PC-3 (cell line): ENCODE measurements around the gene HDAC10. TPM values are rescaled to one million over a fixed set of nuclear protein-coding genes. Genes with fewer than 3 reads are reported as not detected.

Source experiments
- ATAC-seq: fragments of 200-7000 bp; cut with Tn5 transposase; 2 replicates; pipeline ENCODE4 v1.9.1; 2020; ENCODE audit warnings: mild to moderate bottlenecking, moderate library complexity
- BruUV-seq: library from RNA; stranded (reverse); fragments of 400-500 nt; replicated peaks from 2 replicates; lab custom pipeline; 2021; lab: Mats Ljungman, UMichigan
- CTCF ChIA-PET: fragments of 300-600 bp; sonication (Branson Sonifier 250); formaldehyde crosslinking; loops from one replicate; lab custom pipeline; 2022; ENCODE audit warnings: antibody characterized with exemption; lab: Charles Lee
- POLR2A ChIA-PET: fragments of 300-600 bp; sonication (Branson Sonifier 250); formaldehyde crosslinking; loops from one replicate; lab custom pipeline; 2022; ENCODE audit warnings: antibody characterized with exemption; ENCODE audit not compliant: unreplicated experiment; lab: Charles Lee
- DNase-seq: peaks from one replicate; pipeline ENCODE4 v3.0.0-alpha.2; 2015
- H2AFZ ChIP-seq: fragments of 300-600 bp; sonication (generic); 2 replicates; pipeline ENCODE4 v1.6.0; 2016; ENCODE audit warnings: antibody characterized with exemption, low read length
- H3F3A ChIP-seq: fragments of 300-600 bp; sonication (generic); one replicate; pipeline ENCODE4 v1.6.0; 2017; ENCODE audit warnings: antibody characterized with exemption, low read length, control low read depth, mild to moderate bottlenecking; ENCODE audit not compliant: unreplicated experiment
- H3K27ac ChIP-seq: fragments of 300-600 bp; sonication (generic); 2 replicates; pipeline ENCODE4 v1.5.1; 2016; ENCODE audit warnings: mild to moderate bottlenecking, low read length
- H3K27me3 ChIP-seq: fragments of 300-600 bp; sonication (generic); 2 replicates; pipeline ENCODE4 v1.6.1; 2016; ENCODE audit warnings: low read length, mixed read lengths
- H3K36me3 ChIP-seq: fragments of 300-600 bp; sonication (generic); 2 replicates; pipeline ENCODE4 v1.6.1; 2016; ENCODE audit warnings: low read depth, mixed run types, low read length, mixed read lengths
- H3K4me1 ChIP-seq: fragments of 300-600 bp; sonication (generic); 2 replicates; pipeline ENCODE4 v1.5.1; 2016; ENCODE audit warnings: low read length; ENCODE audit not compliant: insufficient read depth
- H3K4me2 ChIP-seq: fragments of 300-600 bp; sonication (generic); 2 replicates; pipeline ENCODE4 v1.6.0; 2016; ENCODE audit warnings: low read length
- H3K4me3 ChIP-seq: fragments of 300-600 bp; sonication (generic); 2 replicates; pipeline ENCODE4 v1.5.1; 2016; ENCODE audit warnings: mild to moderate bottlenecking, low read length, mixed read lengths
- H3K79me2 ChIP-seq: fragments of 300-600 bp; sonication (generic); 2 replicates; pipeline ENCODE4 v1.6.1; 2017; ENCODE audit warnings: low read length, mixed read lengths
- H3K9ac ChIP-seq: fragments of 300-600 bp; sonication (generic); 2 replicates; pipeline ENCODE4 v1.6.0; 2016; ENCODE audit warnings: mild to moderate bottlenecking, low read length
- H3K9me2 ChIP-seq: fragments of 300-600 bp; sonication (generic); replicated peaks from 2 replicates; pipeline ENCODE4 v1.6.1; 2016; ENCODE audit warnings: mixed run types, low read length, mixed read lengths
- H3K9me3 ChIP-seq: fragments of 300-600 bp; sonication (generic); 2 replicates; pipeline ENCODE4 v1.6.1; 2016; ENCODE audit warnings: low read length, mixed read lengths
- H4K20me1 ChIP-seq: fragments of 300-600 bp; sonication (generic); 2 replicates; pipeline ENCODE4 v1.6.1; 2016; ENCODE audit warnings: low read length, mixed read lengths
- EZH2 ChIP-seq: fragments of 300-600 bp; sonication (generic); IDR thresholded peaks from one replicate; pipeline ENCODE4 v1.6.1; 2017; ENCODE audit warnings: antibody characterized with exemption, mild to moderate bottlenecking, low read length; ENCODE audit not compliant: unreplicated experiment
- EZH2phosphoT487 ChIP-seq: fragments of 300-600 bp; sonication (generic); IDR thresholded peaks from 2 replicates; pipeline ENCODE4 v1.6.1; 2018; ENCODE audit warnings: mild to moderate bottlenecking, antibody characterized with exemption, low read length, borderline replicate concordance
- intact Hi-C: fragments of 100-400 bp; cut with micrococcal nuclease; formaldehyde crosslinking; loops from 2 replicates; pipeline ENCODE4 v1.9.0; 2023
- total RNA-seq: library from RNA; depleted of rRNA; stranded (reverse); fragments of >200 nt; gene quantifications from 2 replicates; pipeline ENCODE4 v1.2.3, GENCODE V29; 2014
- TF ChIP-seq, protein P1 (sequence below): fragments of 300-600 bp; sonication (generic); conservative IDR thresholded peaks from 2 replicates; pipeline ENCODE4 v1.5.1; 2017; ENCODE audit warnings: antibody characterized with exemption, low read depth, mild to moderate bottlenecking, low read length

HDAC10 gene
- total RNA-seq, 1 experiment from 2014 or later: 25.8 TPM

- intact Hi-C loops: no loop called here
- Histone ChIP-seq H3K9me2 (no peaks in the 10 kb centered on the region), H3K4me3 (no peak overlapping the region), H3K79me2 (peaks cover 29% of the 10 kb centered on the region), H2AFZ (no peak overlapping the region), H3K36me3 (peaks cover 7% of the 10 kb centered on the region; the same call in 1 of the 2 replicates), H3F3A (no peaks in the 10 kb centered on the region), H3K4me1 (peaks cover 16% of the 10 kb centered on the region), H3K9me3 (no peaks in the 10 kb centered on the region), H4K20me1 (no peaks in the 10 kb centered on the region), H3K27ac (no peak overlapping the region), H3K4me2 (no peak overlapping the region), H3K9ac (no peak overlapping the region), H3K27me3 (no peaks in the 10 kb centered on the region)
- ATAC-seq (no peak), DNase-seq (no peak)
- BruUV-seq: no TSS peak
- TF ChIP-seq, protein P1, sequence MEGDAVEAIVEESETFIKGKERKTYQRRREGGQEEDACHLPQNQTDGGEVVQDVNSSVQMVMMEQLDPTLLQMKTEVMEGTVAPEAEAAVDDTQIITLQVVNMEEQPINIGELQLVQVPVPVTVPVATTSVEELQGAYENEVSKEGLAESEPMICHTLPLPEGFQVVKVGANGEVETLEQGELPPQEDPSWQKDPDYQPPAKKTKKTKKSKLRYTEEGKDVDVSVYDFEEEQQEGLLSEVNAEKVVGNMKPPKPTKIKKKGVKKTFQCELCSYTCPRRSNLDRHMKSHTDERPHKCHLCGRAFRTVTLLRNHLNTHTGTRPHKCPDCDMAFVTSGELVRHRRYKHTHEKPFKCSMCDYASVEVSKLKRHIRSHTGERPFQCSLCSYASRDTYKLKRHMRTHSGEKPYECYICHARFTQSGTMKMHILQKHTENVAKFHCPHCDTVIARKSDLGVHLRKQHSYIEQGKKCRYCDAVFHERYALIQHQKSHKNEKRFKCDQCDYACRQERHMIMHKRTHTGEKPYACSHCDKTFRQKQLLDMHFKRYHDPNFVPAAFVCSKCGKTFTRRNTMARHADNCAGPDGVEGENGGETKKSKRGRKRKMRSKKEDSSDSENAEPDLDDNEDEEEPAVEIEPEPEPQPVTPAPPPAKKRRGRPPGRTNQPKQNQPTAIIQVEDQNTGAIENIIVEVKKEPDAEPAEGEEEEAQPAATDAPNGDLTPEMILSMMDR: no peak
- no peak for TF ChIP-seq EZH2
- CTCF ChIA-PET: no interaction called here
- POLR2A ChIA-PET: no interaction called here
These were observed 35.2 kb upstream of the HDAC10 start for GRCh38 chr22:50286275-50286674.

- Histone ChIP-seq H3K27me3 (no peaks in the 10 kb centered on the region), H2AFZ (no peak overlapping the region), H4K20me1 (no peaks in the 10 kb centered on the region), H3K4me2 (no peak overlapping the region), H3K27ac (no peak overlapping the region), H3K4me3 (no peak overlapping the region), H3K79me2 (peaks cover 26% of the 10 kb centered on the region), H3F3A (no peaks in the 10 kb centered on the region), H3K9ac (no peak overlapping the region), H3K4me1 (peaks cover 16% of the 10 kb centered on the region), H3K9me3 (no peaks in the 10 kb centered on the region), H3K36me3 (peaks cover 13% of the 10 kb centered on the region; the same call in 1 of the 2 replicates), H3K9me2 (no peaks in the 10 kb centered on the region)
- POLR2A ChIA-PET: no interaction called here
- TF ChIP-seq EZH2 (no peak), EZH2phosphoT487 (no peak)
- TF ChIP-seq, protein P1: no peak
- CTCF ChIA-PET: no interaction called here
- no peak for ATAC-seq
- intact Hi-C loops: no loop called here
- BruUV-seq: no TSS peak
- no peak for DNase-seq
These were observed 34.6 kb upstream of the HDAC10 start for GRCh38 chr22:50285568-50286229.

DNA sequence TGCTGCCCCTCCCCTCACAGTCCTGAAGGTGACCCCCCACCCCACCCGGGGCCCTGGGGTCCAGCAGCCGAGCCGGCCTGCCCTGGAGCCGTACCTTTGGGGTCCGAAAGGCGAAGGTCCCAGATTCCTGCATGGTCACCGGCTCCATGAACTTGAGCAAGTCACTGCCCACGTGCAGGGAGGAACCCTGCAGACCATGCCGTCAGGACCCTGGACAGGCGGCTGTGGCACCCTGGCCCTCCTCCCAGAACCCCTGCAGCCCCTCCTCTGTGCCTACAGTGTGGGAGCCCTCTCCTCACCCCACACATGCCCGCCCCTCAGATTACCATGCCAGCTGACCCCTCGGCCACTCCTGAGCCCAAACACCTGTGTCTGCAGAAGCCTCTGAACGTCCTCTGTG is 33.4 kb upstream of the HDAC10 start:
- ATAC-seq (no peak), DNase-seq (no peak)
- peaks cover 13% of the 10 kb centered on the region; the same call in 1 of the 2 replicates for H3K36me3 ChIP-seq
- H4K20me1 ChIP-seq: no peaks in the 10 kb centered on the region
- no TSS peak for BruUV-seq
- intact Hi-C loops: no loop called here
- POLR2A ChIA-PET: no interaction called here
- no peak overlapping the region for H2AFZ ChIP-seq
- H3K9ac ChIP-seq: no peak overlapping the region
- peaks cover 15% of the 10 kb centered on the region for H3K79me2 ChIP-seq
- H3K9me3 ChIP-seq: no peaks in the 10 kb centered on the region
- no peak overlapping the region for H3K4me3 ChIP-seq
- no peaks in the 10 kb centered on the region for H3K27me3 ChIP-seq
- H3K27ac ChIP-seq: no peak overlapping the region
- H3K4me2 ChIP-seq: no peak overlapping the region
- H3F3A ChIP-seq: no peaks in the 10 kb centered on the region
- H3K4me1 ChIP-seq: peaks cover 16% of the 10 kb centered on the region
- CTCF ChIA-PET: no interaction called here
- H3K9me2 ChIP-seq: no peaks in the 10 kb centered on the region
- TF ChIP-seq, protein P1: no peak
- TF ChIP-seq EZH2 (no peak), EZH2phosphoT487 (no peak)
